Measurements from ENCODE around the gene GABRG3.
"Not testable (repeated sequence)": the region's sequence is repeated elsewhere in the genome, so short reads cannot be mapped to it uniquely, and the experiment has no call there.

GABRG3 gene

GRCh38 chr15:27003003-27003402, 32.0 kb downstream of the GABRG3 start:
- DNase-seq, result not testable (repeated sequence)

- not testable (repeated sequence) for DNase-seq
These were observed 33.2 kb downstream of the GABRG3 start for GRCh38 chr15:27004226-27004625.

- DNase-seq, result peak; percentile 44 to 62
These were observed 46.3 kb downstream of the GABRG3 start for GRCh38 chr15:27017168-27017809.

- no peak for DNase-seq
These were observed 48.7 kb downstream of the GABRG3 start for GRCh38 chr15:27019687-27020086.

GRCh38 chr15:27025481-27025966, 54.5 kb downstream of the GABRG3 start:
- DNase-seq, result no peak

GRCh38 chr15:27027229-27027628, 56.2 kb downstream of the GABRG3 start:
- no peak for DNase-seq

- DNase-seq, result no peak
These were observed 58.0 kb downstream of the GABRG3 start for GRCh38 chr15:27028858-27029477.

- DNase-seq, result no peak
These were observed 65.2 kb downstream of the GABRG3 start for GRCh38 chr15:27036210-27036609.

GRCh38 chr15:27037501-27037900, 66.5 kb downstream of the GABRG3 start:
- DNase-seq, result no peak

- DNase-seq, result no peak
These were observed 68.2 kb downstream of the GABRG3 start for GRCh38 chr15:27039152-27039551.

GRCh38 chr15:27042230-27042629, 71.2 kb downstream of the GABRG3 start:
- DNase-seq, result no peak

GRCh38 chr15:27042646-27043045, 71.7 kb downstream of the GABRG3 start:
- DNase-seq, result no peak

GRCh38 chr15:27043770-27044169, 72.8 kb downstream of the GABRG3 start:
- no peak for DNase-seq

GRCh38 chr15:27045796-27046195, 74.8 kb downstream of the GABRG3 start:
- DNase-seq, result no peak

- no peak for DNase-seq
These were observed 75.9 kb downstream of the GABRG3 start for GRCh38 chr15:27046880-27047279.

GRCh38 chr15:27050163-27050562, 79.2 kb downstream of the GABRG3 start:
- no peak for DNase-seq

- DNase-seq, result no peak
These were observed 83.4 kb downstream of the GABRG3 start for GRCh38 chr15:27054426-27054825.

- no peak for DNase-seq
These were observed 87.1 kb downstream of the GABRG3 start for GRCh38 chr15:27057904-27058645.

GRCh38 chr15:27058939-27059338, 88.0 kb downstream of the GABRG3 start:
- DNase-seq, result no peak

GRCh38 chr15:27059610-27060202, 88.7 kb downstream of the GABRG3 start:
- peak; percentile 0 to 6 for DNase-seq

- DNase-seq, result no peak
These were observed 90.8 kb downstream of the GABRG3 start for GRCh38 chr15:27061739-27062138.

GRCh38 chr15:27062951-27063350, 92.0 kb downstream of the GABRG3 start:
- no peak for DNase-seq

GRCh38 chr15:27064080-27064479, 93.1 kb downstream of the GABRG3 start:
- no peak for DNase-seq

GRCh38 chr15:27065151-27065550, 94.2 kb downstream of the GABRG3 start:
- DNase-seq, result no peak

Measured in Kasumi-1 (cell line).